ENCODE measurements around the gene AQP12B. TPM values are rescaled to one million over a fixed set of nuclear protein-coding genes. Genes with fewer than 3 reads are reported as not detected.

The AQP12B gene
- polyA plus RNA-seq, 1 donor from 2014 or later, result not detected

GRCh38 chr2:240731178-240731545 is 48.5 kb upstream of the AQP12B start:
- no peak overlapping the region for H3K4me3 ChIP-seq (ENCODE audit: low read length)
- H3K9me3 ChIP-seq (ENCODE audit: low read length), result no peaks in the 10 kb centered on the region
- no peak overlapping the region for H2AFZ ChIP-seq (ENCODE audit: low read depth, low read length)
- no peaks in the 10 kb centered on the region for H3K9me2 ChIP-seq (ENCODE audit: insufficient read depth, low read length)
- H3K27ac ChIP-seq (ENCODE audit: low read length), result no peak overlapping the region
- no peak overlapping the region for H3K9ac ChIP-seq (ENCODE audit: low read length)
- H3K4me2 ChIP-seq (ENCODE audit: low read length), result no peak overlapping the region
- H3K79me2 ChIP-seq (replicated peaks; ENCODE audit: insufficient read depth, low read length), result no peaks in the 10 kb centered on the region
- H3K27me3 ChIP-seq (ENCODE audit: insufficient read depth, low read depth, low read length), result no peaks in the 10 kb centered on the region
- no peaks in the 10 kb centered on the region for H3K36me3 ChIP-seq (ENCODE audit: insufficient read depth, low read length)
- H4K20me1 ChIP-seq (ENCODE audit: insufficient read depth), result no peaks in the 10 kb centered on the region
- TF ChIP-seq MXI1 (conservative IDR thresholded peaks at IDR 0.05; ENCODE audit: poor library complexity, severe bottlenecking) (no peak), RAD21 (conservative IDR thresholded peaks at IDR 0.05) (no peak), CTCF (IDR thresholded peaks at IDR 0.05; ENCODE audit: poor library complexity, severe bottlenecking) (no peak), SMC3 (conservative IDR thresholded peaks at IDR 0.05; ENCODE audit: poor library complexity) (no peak), POLR2AphosphoS5 (IDR thresholded peaks at IDR 0.05) (no peak), REST (IDR thresholded peaks at IDR 0.05; ENCODE audit: borderline replicate concordance) (no peak)
- H3F3A ChIP-seq (ENCODE audit: insufficient read depth, low read length, poor library complexity, severe bottlenecking), result no peaks in the 10 kb centered on the region

GRCh38 chr2:240730501-240731177 is 48.0 kb upstream of the AQP12B start:
- Histone ChIP-seq H3K4me2 (ENCODE audit: low read length) (no peak overlapping the region), H3K9me3 (ENCODE audit: low read length) (no peaks in the 10 kb centered on the region), H4K20me1 (ENCODE audit: insufficient read depth) (no peaks in the 10 kb centered on the region), H3K27me3 (ENCODE audit: insufficient read depth, low read depth, low read length) (no peaks in the 10 kb centered on the region), H3K4me3 (ENCODE audit: low read length) (no peak overlapping the region), H2AFZ (ENCODE audit: low read depth, low read length) (no peak overlapping the region), H3F3A (ENCODE audit: insufficient read depth, low read length, poor library complexity, severe bottlenecking) (no peaks in the 10 kb centered on the region), H3K36me3 (ENCODE audit: insufficient read depth, low read length) (no peaks in the 10 kb centered on the region), H3K27ac (ENCODE audit: low read length) (no peak overlapping the region), H3K9ac (ENCODE audit: low read length) (no peak overlapping the region), H3K9me2 (ENCODE audit: insufficient read depth, low read length) (no peaks in the 10 kb centered on the region), H3K79me2 (replicated peaks; ENCODE audit: insufficient read depth, low read length) (no peaks in the 10 kb centered on the region)
- no peak for TF ChIP-seq POLR2AphosphoS5 (IDR thresholded peaks at IDR 0.05)
- no peak for TF ChIP-seq RAD21 (conservative IDR thresholded peaks at IDR 0.05)
- TF ChIP-seq REST (IDR thresholded peaks at IDR 0.05; ENCODE audit: borderline replicate concordance), result no peak
- no peak for TF ChIP-seq TAF1 (IDR thresholded peaks at IDR 0.05; ENCODE audit: low read depth)
- TF ChIP-seq CTCF (IDR thresholded peaks at IDR 0.05; ENCODE audit: poor library complexity, severe bottlenecking), result no peak
- TF ChIP-seq EP300 (conservative IDR thresholded peaks at IDR 0.05; ENCODE audit: poor library complexity, severe bottlenecking), result no peak
- no peak for TF ChIP-seq EZH2 (IDR thresholded peaks at IDR 0.05; ENCODE audit: borderline replicate concordance, insufficient read depth, low read length, poor library complexity, severe bottlenecking)
- no peak for TF ChIP-seq MXI1 (conservative IDR thresholded peaks at IDR 0.05; ENCODE audit: poor library complexity, severe bottlenecking)
- no peak for TF ChIP-seq SMC3 (conservative IDR thresholded peaks at IDR 0.05; ENCODE audit: poor library complexity)
